ENCODE results near the gene DMRTB1.

Gene DMRTB1

DNA sequence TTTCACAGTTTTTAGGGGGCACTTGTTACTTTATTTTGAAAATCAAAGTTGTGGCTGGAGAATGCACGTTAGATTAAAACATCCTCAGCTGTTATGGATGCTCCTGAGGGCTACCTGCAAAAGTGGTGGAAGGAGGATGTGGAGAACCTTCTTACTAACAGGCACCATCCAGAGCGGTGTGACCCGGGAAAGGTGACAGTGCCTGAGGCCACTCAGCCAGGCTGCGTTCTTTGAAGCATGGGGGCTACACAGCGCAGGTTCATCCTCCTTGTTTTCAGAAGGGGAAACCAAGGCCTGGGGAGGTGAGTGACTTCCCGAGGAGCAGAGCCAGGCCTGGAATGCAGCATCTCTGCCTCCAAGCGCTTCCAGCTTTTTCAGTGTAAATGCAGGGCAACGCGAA lies 24.0 kb downstream of the DMRTB1 start:
- Histone ChIP-seq H3K4me1 (ENCODE audit: control insufficient read depth in 1 of 2, insufficient read depth in 1 of 2, low read depth in 1 of 2, low read length in 1 of 2) (no peaks in the 10 kb centered on the region), H3K27me3 (peaks cover 27% of the 10 kb centered on the region), H3K27ac (no peak overlapping the region), H3K9me3 (no peaks in the 10 kb centered on the region), H3K4me3 (ENCODE audit: low read depth in 1 of 2, low read length in 1 of 2) (no peak overlapping the region), H3K36me3 (no peaks in the 10 kb centered on the region)
- TF ChIP-seq, protein P1, sequence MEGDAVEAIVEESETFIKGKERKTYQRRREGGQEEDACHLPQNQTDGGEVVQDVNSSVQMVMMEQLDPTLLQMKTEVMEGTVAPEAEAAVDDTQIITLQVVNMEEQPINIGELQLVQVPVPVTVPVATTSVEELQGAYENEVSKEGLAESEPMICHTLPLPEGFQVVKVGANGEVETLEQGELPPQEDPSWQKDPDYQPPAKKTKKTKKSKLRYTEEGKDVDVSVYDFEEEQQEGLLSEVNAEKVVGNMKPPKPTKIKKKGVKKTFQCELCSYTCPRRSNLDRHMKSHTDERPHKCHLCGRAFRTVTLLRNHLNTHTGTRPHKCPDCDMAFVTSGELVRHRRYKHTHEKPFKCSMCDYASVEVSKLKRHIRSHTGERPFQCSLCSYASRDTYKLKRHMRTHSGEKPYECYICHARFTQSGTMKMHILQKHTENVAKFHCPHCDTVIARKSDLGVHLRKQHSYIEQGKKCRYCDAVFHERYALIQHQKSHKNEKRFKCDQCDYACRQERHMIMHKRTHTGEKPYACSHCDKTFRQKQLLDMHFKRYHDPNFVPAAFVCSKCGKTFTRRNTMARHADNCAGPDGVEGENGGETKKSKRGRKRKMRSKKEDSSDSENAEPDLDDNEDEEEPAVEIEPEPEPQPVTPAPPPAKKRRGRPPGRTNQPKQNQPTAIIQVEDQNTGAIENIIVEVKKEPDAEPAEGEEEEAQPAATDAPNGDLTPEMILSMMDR (IDR thresholded peaks at IDR 0.05) = no peak

DNA sequence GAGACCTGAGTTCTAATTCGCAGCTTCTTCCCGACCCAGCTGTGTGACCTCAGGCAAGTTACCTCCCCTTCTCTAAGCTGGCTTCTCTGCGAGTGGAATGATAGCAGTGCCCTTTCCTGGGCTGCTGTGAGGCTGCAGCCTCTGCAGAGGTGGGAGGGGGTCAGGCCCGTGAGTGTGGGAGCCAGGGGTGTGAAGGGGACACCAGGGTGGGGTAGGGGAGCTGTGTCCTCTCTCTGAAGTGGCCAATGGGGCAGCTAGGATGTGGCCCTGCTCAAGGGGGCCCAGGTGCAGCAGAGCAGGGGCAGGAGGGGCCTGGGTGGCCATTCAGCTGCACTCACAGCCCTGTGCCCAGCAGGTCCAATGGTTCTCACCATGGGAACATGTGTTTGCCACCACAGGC lies 24.5 kb downstream of the DMRTB1 start:
- Histone ChIP-seq H3K36me3 (no peaks in the 10 kb centered on the region), H3K27ac (no peak overlapping the region), H3K4me3 (ENCODE audit: low read depth in 1 of 2, low read length in 1 of 2) (no peak overlapping the region), H3K27me3 (peaks cover 29% of the 10 kb centered on the region), H3K9me3 (no peaks in the 10 kb centered on the region), H3K4me1 (ENCODE audit: control insufficient read depth in 1 of 2, insufficient read depth in 1 of 2, low read depth in 1 of 2, low read length in 1 of 2) (no peaks in the 10 kb centered on the region)
- TF ChIP-seq, protein P1 (IDR thresholded peaks at IDR 0.05) = no peak

DNA sequence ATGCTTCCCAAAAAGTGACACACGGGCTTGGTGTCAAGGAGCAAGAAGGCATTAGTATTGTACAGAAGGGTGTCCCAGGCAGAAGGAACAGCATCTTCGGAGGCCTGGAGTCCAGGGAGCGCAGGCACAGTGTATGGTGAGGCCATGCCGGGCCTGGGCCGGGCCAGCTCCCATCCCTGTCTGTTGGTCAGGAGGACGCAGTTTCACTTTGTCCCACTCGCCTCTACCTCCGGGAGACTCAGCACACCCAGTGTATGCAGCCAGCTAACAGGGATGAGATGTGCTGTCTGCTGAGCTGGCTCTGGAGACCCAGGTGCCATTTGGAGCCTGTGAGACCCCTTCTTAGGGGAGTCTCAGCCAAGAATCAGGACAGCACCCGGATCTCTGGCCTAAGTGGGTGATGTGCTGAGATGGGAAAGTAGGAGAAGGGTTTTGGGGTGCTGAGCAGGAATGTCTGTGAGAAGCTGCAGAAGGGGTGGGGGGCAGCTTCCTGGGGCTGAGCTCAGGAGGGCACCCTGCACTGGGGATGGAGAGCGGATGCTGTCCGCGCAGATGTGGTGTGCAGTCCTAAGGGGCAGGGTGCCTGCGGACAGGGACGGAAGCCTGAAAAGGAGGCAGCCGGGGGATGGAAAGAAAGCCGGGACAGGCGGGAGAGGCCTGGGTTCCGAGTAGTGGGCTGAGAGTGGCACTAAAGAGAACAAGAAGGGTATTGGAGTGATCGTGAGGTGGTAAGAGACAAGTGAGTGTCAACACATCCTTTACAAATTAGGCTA lies 25.7 kb downstream of the DMRTB1 start:
- Histone ChIP-seq H3K9me3 (no peaks in the 10 kb centered on the region), H3K36me3 (no peaks in the 10 kb centered on the region), H3K27me3 (peaks cover 29% of the 10 kb centered on the region), H3K4me1 (ENCODE audit: control insufficient read depth in 1 of 2, insufficient read depth in 1 of 2, low read depth in 1 of 2, low read length in 1 of 2) (no peaks in the 10 kb centered on the region), H3K4me3 (ENCODE audit: low read depth in 1 of 2, low read length in 1 of 2) (no peak overlapping the region), H3K27ac (no peak overlapping the region)
- TF ChIP-seq, protein P1 (IDR thresholded peaks at IDR 0.05) = no peak

DNA sequence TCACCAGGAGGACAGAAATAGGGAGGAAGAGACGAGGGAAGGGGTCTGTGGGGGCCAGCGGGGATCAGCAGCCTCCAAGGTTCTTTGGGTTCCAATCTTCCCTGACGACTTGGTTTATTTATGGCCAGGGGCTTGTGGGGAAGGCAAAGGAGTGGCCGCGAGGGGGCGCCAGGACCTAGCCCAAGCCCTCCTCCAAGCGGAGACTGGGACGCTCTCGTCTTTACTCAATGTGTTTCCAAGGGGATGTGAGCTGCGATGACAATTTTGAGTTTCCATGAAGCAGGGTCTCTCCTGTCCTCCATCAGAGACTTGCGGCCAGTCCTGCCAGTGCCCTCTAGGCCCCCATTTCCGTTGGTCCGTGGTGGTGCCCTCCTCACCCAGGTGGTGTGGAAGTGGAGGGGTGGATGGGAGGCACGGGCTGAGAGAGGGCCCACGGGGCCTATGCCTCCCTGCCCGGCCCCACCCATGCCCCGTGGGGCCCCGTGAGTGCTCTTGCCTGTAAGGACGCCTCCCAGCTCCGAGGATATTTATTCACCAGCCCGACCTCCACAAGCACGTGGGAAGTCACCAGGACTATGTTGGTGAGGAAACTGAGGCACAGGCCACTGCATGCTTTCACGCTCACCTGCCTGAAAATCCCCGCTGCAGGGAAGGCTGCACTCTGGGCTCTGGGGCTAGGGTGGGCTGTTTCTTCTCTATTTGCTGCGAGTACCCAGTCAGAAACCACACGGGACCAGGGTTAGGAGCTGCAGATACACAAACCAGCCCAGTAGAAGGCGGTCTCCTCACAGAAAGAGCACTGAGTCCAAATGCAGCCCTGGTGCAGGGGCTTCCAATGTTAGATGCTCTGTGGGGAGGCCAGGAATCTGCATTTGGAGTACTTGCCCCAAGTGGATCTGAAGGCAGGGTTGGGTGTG lies 26.5 kb downstream of the DMRTB1 start:
- H3K36me3 ChIP-seq = no peaks in the 10 kb centered on the region
- no peak overlapping the region for H3K27ac ChIP-seq
- H3K4me3 ChIP-seq (ENCODE audit: low read depth in 1 of 2, low read length in 1 of 2) = no peak overlapping the region
- no peaks in the 10 kb centered on the region for H3K4me1 ChIP-seq (ENCODE audit: control insufficient read depth in 1 of 2, insufficient read depth in 1 of 2, low read depth in 1 of 2, low read length in 1 of 2)
- H3K27me3 ChIP-seq = peaks cover 29% of the 10 kb centered on the region
- H3K9me3 ChIP-seq = no peaks in the 10 kb centered on the region
- TF ChIP-seq, protein P1 (IDR thresholded peaks at IDR 0.05) = no peak

DNA sequence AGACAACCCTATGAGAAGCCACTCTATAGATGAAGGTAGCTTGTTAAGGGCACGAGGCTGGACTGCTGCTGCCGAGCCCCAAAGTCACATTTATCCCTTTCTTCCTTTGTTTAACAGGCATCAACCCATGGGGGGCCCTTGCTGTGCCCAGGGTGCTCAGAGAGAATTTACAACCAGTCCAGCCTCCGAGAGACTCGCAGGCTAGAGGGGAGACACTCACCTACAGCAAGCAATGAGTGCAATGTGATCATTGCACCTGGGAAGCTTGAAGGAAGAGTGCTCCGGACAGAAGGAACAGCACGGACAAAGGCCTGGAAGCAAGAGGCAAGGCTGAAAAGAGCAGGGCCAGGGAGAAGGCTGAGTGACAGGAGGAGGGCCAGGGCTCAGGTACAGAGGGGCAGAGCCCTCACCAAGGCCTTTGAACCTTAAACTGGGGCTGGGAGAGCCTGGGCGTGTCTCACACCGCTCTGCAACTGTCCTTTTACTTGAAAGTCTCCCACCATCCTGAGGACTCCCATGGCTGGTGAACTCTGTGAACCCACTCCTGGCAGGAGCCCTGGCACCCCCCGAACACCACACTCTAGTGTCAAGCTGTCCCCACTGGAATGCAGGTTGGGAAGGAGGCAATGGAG lies 27.3 kb downstream of the DMRTB1 start:
- peaks cover 29% of the 10 kb centered on the region for H3K27me3 ChIP-seq
- H3K4me3 ChIP-seq (ENCODE audit: low read depth in 1 of 2, low read length in 1 of 2) = no peak overlapping the region
- H3K4me1 ChIP-seq (ENCODE audit: control insufficient read depth in 1 of 2, insufficient read depth in 1 of 2, low read depth in 1 of 2, low read length in 1 of 2) = no peaks in the 10 kb centered on the region
- no peaks in the 10 kb centered on the region for H3K9me3 ChIP-seq
- TF ChIP-seq, protein P1 (IDR thresholded peaks at IDR 0.05) = no peak
- no peak overlapping the region for H3K27ac ChIP-seq
- no peaks in the 10 kb centered on the region for H3K36me3 ChIP-seq
